GM10266 (cell line): ENCODE measurements around the gene SERPINE2.
"Not testable (repeated sequence)": the region's sequence is repeated elsewhere in the genome, so short reads cannot be mapped to it uniquely, and the experiment has no call there.

ENCODE experiments used
- DNase-seq: peaks from one replicate; pipeline ENCODE4 v3.0.0; 2012; ENCODE audit errors: extremely low spot score
- TF ChIP-seq, protein P1 (sequence below): IDR thresholded peaks from 2 replicates; pipeline ENCODE4 v1.5.1; 2012; ENCODE audit warnings: mild to moderate bottlenecking, low read depth; ENCODE audit not compliant: control insufficient read depth, insufficient read depth; ENCODE audit errors: missing control alignments

SERPINE2 gene

DNA sequence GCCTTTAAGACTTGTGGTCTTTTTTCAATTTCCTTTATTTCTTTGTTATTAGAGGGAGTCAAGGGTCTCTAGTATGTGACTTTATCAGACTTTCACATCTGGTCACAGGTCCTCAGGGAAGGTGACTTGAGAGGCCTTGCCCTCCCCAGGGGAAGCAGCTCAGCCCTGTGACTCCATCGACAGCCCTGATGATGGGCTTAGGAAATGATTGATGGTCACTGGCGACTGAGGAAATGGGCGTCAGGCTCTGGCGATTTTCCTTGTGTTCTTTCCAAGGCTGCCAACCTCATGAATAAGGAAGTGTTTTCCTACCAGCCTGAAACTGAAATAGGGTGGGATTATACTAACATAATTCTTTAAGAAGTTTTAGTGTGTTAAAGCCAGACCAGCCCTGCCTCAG, 21.1 kb downstream of the SERPINE2 start:
- TF ChIP-seq, protein P1, sequence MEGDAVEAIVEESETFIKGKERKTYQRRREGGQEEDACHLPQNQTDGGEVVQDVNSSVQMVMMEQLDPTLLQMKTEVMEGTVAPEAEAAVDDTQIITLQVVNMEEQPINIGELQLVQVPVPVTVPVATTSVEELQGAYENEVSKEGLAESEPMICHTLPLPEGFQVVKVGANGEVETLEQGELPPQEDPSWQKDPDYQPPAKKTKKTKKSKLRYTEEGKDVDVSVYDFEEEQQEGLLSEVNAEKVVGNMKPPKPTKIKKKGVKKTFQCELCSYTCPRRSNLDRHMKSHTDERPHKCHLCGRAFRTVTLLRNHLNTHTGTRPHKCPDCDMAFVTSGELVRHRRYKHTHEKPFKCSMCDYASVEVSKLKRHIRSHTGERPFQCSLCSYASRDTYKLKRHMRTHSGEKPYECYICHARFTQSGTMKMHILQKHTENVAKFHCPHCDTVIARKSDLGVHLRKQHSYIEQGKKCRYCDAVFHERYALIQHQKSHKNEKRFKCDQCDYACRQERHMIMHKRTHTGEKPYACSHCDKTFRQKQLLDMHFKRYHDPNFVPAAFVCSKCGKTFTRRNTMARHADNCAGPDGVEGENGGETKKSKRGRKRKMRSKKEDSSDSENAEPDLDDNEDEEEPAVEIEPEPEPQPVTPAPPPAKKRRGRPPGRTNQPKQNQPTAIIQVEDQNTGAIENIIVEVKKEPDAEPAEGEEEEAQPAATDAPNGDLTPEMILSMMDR = no peak
- DNase-seq = no peak

DNA sequence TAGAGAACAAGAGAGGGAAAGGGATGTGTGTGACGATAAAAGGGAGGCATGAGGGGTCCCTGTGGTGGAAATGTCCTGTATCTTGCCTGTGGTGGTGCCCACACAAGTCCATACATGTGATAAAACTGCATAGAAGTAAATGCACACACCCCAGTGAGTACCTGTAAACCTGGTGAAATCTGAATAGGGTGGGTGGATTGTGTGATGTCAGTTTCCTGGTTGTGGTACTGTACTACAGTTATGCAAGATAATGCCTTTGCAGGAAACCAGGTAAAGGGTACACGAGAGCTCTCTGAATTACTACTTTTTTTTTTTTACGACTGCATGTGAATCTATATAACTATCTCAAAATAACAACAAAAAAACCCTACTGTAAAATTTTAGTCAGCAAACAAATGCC, 22.1 kb downstream of the SERPINE2 start:
- DNase-seq = no peak
- TF ChIP-seq, protein P1 = no peak

DNA sequence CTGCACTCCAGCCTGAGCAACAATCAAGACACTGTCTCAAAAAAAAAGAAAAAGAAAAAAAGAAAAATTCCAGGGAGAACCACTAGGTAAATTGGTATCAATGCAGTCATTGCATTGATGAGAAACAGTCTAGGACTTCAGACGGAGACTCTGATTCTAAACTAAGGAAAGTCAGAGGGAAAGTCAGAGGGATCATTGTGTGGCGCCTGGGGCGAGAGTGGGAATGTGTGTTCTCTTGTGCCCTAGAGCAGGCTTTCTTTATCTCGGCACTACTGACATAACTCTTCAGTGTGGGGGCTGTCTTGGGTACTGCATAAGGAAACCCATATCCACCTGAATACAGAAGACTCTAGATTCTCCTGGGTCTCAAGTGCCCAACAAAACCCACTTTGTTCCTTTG, 24.8 kb downstream of the SERPINE2 start:
- no peak for DNase-seq
- TF ChIP-seq, protein P1 = no peak

DNA sequence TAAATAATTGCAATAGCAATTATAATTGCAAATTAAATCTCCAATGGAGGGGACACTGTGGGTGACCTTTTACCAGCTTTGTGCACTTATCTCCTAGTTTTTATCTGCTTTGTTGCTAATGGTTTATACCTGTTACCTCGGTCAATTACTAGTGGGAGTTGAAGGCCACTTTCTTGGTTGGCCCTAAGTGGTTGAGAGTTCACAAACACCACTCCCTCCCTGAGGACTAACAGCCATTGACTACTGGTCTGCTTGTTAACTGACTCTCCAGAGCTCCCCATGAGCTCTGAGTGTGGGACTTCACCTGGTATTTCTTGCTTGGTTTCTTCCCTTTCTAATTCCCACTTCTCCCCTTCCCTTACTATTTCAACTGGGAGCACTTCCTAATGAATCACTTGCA, 27.2 kb downstream of the SERPINE2 start:
- TF ChIP-seq, protein P1 = no peak
- no peak for DNase-seq

DNA sequence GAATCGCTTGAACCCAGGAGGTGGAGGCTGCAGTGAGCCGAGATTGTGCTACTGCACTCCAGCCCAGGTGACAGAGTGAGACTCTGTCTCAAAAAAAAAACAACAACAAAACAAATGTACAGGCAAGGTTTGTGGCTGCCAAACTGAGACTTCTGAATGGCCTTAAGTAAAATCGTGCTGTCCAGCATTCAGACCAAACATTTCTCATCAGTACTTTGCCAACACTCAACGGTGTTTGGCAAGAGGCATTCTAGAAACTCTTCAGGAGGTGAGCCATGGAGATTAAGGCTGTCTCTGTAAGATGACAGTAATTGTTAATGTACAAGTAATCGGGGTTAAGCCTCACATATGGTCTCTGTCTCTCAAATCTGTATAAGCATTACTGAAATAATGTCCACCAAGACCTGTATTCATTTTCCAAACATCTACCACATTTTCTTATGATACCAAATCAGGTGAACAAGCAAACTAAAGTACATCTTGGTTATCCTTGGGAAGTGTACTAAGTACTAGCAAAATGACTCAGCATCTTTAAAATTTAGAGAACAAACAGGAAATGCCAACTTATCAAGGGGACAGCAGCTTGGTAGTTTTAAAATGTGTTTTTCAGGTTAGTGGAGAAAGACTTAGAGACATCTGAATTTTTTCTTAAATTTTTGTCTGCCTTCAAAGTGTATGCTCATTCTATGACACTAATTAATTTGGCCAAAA, 29.3 kb downstream of the SERPINE2 start:
- TF ChIP-seq, protein P1 = no peak

DNA sequence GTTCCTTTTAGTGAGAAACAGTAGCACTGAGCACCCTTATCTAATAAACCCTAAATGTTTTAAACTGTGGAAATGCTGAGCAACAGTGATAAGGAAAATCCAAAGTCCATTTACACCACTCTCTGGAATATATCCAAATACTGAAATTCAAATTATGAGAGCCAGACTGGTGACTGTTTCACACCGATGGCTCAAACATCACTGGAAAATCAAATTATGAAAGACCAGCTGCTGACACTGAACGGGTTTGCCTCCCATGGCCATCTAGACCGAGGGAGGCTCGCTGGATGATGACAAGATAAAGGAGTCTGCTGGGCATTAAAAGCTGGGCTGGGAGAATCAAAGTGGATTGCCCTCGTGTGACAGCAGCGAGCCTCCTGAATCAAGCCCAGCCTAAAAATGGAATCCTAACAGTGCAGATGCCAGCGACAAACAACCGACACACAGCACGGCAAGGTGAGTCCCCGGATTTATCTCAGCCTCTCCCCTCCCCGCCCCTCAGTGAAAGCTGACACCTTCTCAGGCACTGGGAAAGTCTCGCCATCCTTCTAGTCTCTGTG, 30.3 kb downstream of the SERPINE2 start:
- DNase-seq = no peak
- TF ChIP-seq, protein P1 = no peak

More for the DNA sequence above, 29.3 kb downstream of the SERPINE2 start:
- no peak for DNase-seq

DNA sequence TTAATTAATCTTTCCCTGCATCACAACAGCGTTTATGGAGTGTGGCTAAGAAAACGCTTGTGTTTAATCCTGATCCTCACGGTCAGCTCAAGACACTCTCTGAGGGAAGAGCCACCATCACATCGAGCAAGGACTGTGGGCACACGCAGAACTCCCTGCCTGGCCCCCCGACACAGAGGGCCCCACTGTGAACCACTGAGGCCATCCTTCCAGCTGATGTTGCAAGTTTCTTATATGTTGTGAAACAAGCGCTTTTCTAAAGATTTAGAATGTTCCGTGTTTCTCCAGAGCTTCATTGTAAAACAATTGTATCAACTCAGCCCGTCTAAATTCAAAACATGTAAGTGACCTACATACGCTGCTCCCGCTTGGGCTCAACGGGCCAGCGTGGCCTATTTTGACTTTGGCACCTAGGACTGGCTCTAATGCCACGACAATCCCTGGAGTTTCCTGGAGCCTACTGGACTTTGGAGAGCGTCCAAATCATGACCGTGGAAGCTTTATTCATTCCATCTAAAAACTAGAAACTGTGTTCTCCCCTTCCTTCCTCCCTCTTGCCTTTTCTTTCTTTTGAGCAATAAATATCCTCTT, 34.9 kb downstream of the SERPINE2 start:
- no peak for DNase-seq
- TF ChIP-seq, protein P1 = no peak

DNA sequence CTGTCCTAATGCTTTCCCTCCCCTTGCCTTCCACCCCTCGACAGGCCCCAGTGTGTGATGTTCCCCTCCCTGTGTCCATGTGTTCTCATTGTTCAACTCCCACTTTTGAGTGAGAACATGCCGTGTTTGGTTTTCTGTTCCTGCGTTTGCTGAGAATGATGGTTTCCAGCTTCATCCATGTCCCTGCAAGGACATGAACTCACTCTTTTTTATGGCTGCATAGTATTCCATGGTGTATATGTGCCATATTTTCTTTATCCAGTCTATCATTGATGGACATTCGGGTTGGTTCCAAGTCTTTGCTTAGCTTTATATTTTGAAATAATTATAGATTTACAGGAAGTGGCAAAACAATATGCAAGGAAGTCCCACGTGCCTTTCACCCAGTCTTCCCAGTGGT, 38.4 kb downstream of the SERPINE2 start:
- DNase-seq = not testable (repeated sequence)
